Measurements from ENCODE around the gene ZIC5. TPM values are rescaled to one million over a fixed set of nuclear protein-coding genes. Genes with fewer than 3 reads are reported as not detected.

ZIC5 gene
- total RNA-seq, 1 donor from 2014 or later = not detected

DNA sequence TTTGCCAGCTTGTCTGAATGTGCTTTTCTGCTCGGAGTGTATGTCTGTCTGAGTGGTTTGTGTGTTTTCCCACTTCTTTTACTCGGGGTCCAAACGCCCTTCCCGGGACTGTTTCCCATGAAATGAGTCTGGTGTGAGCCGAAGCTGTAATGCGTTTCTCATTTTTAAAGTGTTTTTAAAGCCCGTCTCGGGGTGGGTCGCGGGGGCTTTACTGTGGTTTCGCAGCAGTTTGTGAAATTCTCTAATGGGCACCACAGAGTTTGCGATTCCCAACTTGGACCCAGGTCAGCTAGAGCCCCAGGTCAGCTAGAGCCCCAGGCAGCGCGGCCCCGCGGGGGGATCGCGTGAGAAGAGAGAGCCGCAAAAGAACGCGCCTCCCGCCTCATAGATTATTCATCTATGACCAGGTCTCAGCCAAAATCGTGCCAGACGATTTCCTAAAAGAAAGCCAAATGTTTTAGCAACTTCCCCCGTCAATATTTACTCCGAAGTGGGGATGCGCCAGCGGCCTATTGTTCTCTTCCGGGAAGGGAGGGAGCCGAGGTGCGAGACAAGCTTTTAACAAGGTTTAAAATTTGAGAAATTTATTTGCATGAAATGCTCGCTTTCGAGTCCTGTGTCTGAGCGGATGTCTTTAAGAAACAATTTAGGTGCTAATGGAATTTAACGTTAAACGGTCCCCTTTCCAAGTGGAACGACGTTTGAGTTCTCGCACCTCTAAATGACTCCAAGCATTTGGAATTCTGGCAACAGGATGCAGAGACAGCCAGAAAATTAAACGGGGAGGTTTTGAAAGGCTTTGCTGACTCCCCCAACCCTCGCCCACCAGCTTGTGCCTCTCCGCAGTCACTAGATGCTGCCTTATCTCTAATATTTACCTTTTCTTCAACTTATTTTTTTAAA lies 12.2 kb upstream of the ZIC5 start:
- Mint-ChIP-seq H3K27me3 (peaks cover 50% of the 10 kb centered on the region), H3K36me3 (ENCODE audit: low read depth) (peaks cover 5% of the 10 kb centered on the region), H3K9me3 (peaks cover 2% of the 10 kb centered on the region), H3K4me1 (peaks cover 2% of the 10 kb centered on the region), H3K27ac (peak overlapping the region; percentile 61), H3K4me3 (no peak overlapping the region)
- no peak for DNase-seq
- intact Hi-C loops (cut with micrococcal nuclease) = loop anchor here (5.0 kb wide), 1 partner anchor 326 kb away; no protein-coding TSS in a partner anchor
- TF ChIP-seq, protein P1, sequence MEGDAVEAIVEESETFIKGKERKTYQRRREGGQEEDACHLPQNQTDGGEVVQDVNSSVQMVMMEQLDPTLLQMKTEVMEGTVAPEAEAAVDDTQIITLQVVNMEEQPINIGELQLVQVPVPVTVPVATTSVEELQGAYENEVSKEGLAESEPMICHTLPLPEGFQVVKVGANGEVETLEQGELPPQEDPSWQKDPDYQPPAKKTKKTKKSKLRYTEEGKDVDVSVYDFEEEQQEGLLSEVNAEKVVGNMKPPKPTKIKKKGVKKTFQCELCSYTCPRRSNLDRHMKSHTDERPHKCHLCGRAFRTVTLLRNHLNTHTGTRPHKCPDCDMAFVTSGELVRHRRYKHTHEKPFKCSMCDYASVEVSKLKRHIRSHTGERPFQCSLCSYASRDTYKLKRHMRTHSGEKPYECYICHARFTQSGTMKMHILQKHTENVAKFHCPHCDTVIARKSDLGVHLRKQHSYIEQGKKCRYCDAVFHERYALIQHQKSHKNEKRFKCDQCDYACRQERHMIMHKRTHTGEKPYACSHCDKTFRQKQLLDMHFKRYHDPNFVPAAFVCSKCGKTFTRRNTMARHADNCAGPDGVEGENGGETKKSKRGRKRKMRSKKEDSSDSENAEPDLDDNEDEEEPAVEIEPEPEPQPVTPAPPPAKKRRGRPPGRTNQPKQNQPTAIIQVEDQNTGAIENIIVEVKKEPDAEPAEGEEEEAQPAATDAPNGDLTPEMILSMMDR (IDR thresholded peaks at IDR 0.05) = no peak
- POLR2A ChIA-PET = no interaction called here
- CTCF ChIA-PET = no interaction called here
- no peak for ATAC-seq (ENCODE audit: low read depth)

DNA sequence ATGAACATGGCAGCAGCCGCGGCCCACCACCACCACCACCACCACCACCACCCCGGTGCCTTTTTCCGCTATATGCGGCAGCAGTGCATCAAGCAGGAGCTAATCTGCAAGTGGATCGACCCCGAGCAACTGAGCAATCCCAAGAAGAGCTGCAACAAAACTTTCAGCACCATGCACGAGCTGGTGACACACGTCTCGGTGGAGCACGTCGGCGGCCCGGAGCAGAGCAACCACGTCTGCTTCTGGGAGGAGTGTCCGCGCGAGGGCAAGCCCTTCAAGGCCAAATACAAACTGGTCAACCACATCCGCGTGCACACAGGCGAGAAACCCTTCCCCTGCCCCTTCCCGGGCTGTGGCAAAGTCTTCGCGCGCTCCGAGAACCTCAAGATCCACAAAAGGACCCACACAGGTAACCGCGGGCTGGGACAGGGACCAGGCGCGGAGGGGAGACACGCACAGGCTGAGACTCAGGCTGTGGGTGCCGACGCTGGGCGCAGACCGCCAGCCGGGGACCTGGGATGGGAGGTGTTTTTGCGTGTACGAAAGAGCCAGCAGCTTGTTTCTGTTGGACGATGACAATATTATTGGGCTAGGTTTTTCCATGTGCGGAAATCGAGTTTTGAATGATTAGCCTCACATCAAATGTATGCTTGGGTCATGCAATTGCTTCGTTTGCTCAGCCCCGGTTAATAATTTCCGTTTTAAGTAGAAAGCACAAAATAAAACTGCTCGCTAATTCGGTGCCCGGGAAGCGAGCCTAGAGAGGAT lies 11.3 kb upstream of the ZIC5 start:
- no peak for ATAC-seq (ENCODE audit: low read depth)
- peaks cover 2% of the 10 kb centered on the region for H3K4me1 Mint-ChIP-seq
- ChIA-PET POLR2A (no interaction called here), CTCF (no interaction called here)
- TF ChIP-seq, protein P1 (IDR thresholded peaks at IDR 0.05) = no peak
- peak overlapping the region; percentile 61 for H3K27ac Mint-ChIP-seq
- peaks cover 5% of the 10 kb centered on the region for H3K36me3 Mint-ChIP-seq (ENCODE audit: low read depth)
- H3K27me3 Mint-ChIP-seq = peaks cover 52% of the 10 kb centered on the region
- no peak overlapping the region for H3K4me3 Mint-ChIP-seq
- DNase-seq = no peak
- intact Hi-C loops (cut with micrococcal nuclease) = loop anchor here (5.0 kb wide), 1 partner anchor 326 kb away; no protein-coding TSS in a partner anchor
- H3K9me3 Mint-ChIP-seq = peaks cover 2% of the 10 kb centered on the region

DNA sequence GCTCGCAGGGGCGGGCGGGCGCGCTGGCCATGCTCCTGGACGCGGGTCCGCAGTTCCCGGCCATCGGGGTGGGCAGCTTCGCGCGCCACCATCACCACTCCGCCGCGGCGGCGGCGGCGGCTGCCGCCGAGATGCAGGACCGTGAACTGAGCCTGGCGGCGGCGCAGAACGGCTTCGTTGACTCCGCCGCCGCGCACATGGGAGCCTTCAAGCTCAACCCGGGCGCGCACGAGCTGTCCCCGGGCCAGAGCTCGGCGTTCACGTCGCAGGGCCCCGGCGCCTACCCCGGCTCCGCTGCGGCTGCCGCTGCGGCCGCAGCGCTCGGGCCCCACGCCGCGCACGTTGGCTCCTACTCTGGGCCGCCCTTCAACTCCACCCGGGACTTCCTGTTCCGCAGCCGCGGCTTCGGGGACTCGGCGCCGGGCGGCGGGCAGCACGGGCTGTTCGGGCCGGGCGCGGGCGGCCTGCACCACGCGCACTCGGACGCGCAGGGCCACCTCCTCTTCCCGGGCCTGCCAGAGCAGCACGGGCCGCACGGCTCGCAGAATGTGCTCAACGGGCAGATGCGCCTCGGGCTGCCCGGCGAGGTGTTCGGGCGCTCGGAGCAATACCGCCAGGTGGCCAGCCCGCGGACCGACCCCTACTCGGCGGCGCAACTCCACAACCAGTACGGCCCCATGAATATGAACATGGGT lies 10.6 kb upstream of the ZIC5 start:
- H3K9me3 Mint-ChIP-seq = peaks cover 2% of the 10 kb centered on the region
- peaks cover 2% of the 10 kb centered on the region for H3K4me1 Mint-ChIP-seq
- intact Hi-C loops (cut with micrococcal nuclease) = loop anchor here (5.0 kb wide), 1 partner anchor 325 kb away; no protein-coding TSS in a partner anchor
- TF ChIP-seq, protein P1 (IDR thresholded peaks at IDR 0.05) = no peak
- peaks cover 5% of the 10 kb centered on the region for H3K36me3 Mint-ChIP-seq (ENCODE audit: low read depth)
- CTCF ChIA-PET = no interaction called here
- H3K27ac Mint-ChIP-seq = peak overlapping the region; percentile 41
- DNase-seq (no peak), ATAC-seq (ENCODE audit: low read depth) (peak; percentile 19)
- H3K4me3 Mint-ChIP-seq = no peak overlapping the region
- peaks cover 52% of the 10 kb centered on the region for H3K27me3 Mint-ChIP-seq
- POLR2A ChIA-PET = no interaction called here

DNA sequence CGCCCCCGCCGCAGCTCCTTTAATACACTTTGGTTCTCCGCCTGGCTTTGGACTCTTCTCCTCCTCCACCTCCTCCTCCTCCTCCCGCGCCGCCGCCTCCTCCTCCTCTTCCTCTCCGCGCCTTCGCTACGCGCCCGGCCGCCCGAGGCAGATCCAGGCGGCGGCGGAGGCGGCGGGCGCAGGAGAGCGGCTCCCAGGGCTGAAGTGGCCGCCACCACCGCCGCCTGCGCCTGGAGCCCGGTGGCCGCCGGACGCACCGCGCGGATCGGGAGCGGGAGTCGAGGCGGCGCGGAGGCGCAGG lies 10.1 kb upstream of the ZIC5 start, which contains the start of gene ZIC2:
ZIC2 (plus strand) TSS at position 50 of the 301 bp plus-strand sequence. CDS start 281 bp downstream, outside the sequence.
- H3K4me3 Mint-ChIP-seq = peak within 1 kb of the TSS; percentile 61
- H3K4me1 Mint-ChIP-seq = peaks cover 2% of the 10 kb centered on the region
- CTCF ChIA-PET = no interaction called here
- peaks cover 5% of the 10 kb centered on the region for H3K36me3 Mint-ChIP-seq (ENCODE audit: low read depth)
- peaks cover 53% of the 10 kb centered on the region for H3K27me3 Mint-ChIP-seq
- TF ChIP-seq, protein P1 (IDR thresholded peaks at IDR 0.05) = no peak
- ATAC-seq (ENCODE audit: low read depth) (peak; percentile 4), DNase-seq (no peak)
- H3K27ac Mint-ChIP-seq = peak within 1 kb of the TSS; percentile 41
- H3K9me3 Mint-ChIP-seq = peaks cover 4% of the 10 kb centered on the region
- intact Hi-C loops (cut with micrococcal nuclease) = loop anchor here (2.0 to 5.0 kb wide), 2 partner anchors 13 to 324 kb away; no protein-coding TSS in a partner anchor
- POLR2A ChIA-PET = interaction anchor here (0.7 to 1.1 kb wide), 2 partner anchors 10 to 107 kb away, joined by 3 read pairs; partner anchors contain the start of gene PCCA

Measured in activated B cell treated with CpG ODN at 0.5 μM for 24 hours (primary cell).